SW 1271 (cell line): ENCODE data around the gene ARMS2.

Experiments
- DNase-seq, 2 experiments: peaks; one replicate each; lab custom pipeline; 2025; lab: John Stamatoyannopoulos, UW

Gene ARMS2

DNA sequence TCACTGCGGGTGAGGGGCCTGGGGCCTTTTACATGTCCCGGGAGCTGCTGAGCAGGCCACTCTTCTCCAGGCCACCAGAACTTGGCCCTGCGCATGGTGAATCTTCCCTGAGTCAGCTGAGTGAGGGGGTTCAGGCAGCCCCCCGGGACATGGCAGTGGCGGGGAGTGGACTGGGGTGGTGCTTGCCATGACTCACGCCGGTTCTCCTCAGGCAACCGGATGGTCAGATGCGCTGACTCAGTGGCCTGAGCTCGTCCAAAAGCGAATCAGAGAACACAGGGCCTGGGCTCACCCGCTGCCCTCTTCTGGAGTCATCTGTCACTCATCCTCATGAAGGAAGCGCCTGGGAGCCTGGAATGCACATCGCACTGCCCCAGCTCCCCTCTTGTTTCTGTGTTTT, 40.4 kb downstream of the ARMS2 start:
- DNase-seq: no peak

DNA sequence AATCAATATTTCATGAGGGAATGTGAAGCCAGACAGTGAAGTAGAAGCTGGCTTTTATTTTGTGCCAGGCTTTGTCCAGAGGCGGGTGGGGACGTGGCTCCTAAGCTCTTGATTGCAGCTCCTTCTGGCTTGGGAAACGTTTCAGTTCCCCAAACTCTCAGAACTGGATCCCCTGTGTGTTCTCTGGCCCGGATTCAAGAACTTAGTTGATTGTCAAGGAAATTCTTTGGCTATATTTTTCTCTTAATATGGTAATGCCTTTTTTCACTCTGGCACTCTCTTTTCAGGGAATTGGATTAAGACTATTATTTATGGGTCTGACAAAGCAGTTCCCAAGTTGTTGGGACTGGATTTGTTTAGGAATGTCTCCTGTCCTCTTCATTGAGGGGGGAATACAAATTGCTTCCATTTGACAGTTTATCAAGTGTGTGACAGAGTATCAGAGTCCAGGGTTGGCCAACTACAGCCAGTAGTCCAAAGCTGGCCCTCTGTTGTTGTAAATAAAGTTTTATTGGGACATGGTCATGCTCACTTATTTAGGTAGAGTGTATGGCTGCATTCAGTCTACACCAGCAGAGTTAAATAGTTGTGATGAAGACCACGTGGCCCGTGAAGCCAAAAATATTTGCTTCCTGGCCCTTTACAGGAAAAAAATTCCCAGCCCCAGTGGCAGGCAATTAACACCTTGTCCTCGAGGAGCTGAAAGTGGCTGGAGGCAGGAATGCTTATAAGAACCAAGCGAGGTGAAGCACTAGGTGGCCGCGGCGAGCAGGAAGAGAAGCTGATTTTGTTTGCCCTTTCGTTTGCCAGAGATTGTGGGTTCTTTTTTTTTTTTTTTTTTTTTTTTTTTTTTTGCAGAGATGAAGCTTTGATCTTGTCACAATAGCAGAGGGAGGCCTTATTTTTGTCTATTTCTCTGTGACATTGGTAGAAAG, 41.2 kb downstream of the ARMS2 start:
- no peak for DNase-seq

DNA sequence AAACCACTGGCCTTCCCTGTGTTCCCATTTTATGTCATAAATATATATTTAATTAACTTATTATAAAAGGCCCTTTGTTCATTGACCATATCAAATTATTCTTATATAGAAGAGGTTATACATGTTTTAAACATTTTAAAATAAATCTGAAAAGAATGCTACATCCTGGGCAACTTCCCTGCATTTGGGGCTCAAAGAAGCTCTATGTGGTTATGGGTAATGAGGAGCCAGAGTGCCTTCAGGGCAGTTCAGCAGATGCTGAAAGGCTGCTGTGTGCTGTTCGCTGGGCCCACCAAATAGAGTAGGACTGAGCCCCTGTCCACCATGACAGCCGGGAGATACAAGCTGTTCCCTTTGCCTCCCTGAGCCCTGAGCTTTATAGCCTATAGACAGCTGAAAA, 42.8 kb downstream of the ARMS2 start:
- DNase-seq: no peak

- no peak for DNase-seq
These were observed 44.1 kb downstream of the ARMS2 start for GRCh38 chr10:122498521-122498920.

DNA sequence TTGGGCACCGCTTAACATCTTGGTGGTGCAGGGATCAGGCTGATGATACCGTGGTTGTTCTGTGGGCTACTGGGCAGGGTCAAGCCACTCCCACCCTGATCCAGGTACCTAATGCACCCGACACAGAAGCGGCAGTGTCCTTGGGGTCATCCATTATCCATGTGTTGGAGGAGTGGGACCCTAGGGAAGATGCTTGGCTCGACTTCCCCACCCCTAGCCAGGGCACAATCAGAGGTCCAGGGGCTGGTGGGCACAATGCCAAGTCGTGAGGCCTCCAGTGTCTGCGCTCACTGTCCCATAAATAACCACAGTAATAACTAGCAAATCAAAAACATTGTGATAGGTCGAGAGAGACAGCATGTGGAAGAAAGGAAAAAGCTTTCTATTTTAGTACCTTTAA, 44.6 kb downstream of the ARMS2 start:
- no peak for DNase-seq

DNA sequence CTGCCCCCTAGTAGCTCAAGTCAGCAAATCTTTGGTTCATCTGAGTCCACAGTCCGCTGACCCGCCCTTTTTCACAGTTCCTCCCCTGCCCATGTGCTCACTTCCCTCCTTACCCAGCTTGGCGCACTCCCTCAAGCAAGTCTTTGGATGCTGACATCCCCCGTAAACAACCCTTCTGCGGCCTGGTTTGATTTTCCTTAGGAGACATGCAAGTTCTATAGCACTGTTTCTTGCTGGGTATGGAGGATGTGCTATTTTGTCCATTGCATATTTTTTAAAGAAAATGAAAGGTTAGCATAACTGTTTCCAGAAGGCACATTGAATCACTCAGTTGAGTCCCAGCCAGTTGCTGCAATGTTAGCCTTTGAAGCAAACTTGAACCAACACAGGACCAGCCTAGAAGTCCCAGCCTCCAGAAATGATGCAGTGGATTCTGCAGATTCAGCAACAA, 45.1 kb downstream of the ARMS2 start:
- DNase-seq: no peak

GRCh38 chr10:122500194-122500593, 45.7 kb downstream of the ARMS2 start:
- no peak for DNase-seq

GRCh38 chr10:122500726-122501125, 46.3 kb downstream of the ARMS2 start:
- DNase-seq: no peak

DNA sequence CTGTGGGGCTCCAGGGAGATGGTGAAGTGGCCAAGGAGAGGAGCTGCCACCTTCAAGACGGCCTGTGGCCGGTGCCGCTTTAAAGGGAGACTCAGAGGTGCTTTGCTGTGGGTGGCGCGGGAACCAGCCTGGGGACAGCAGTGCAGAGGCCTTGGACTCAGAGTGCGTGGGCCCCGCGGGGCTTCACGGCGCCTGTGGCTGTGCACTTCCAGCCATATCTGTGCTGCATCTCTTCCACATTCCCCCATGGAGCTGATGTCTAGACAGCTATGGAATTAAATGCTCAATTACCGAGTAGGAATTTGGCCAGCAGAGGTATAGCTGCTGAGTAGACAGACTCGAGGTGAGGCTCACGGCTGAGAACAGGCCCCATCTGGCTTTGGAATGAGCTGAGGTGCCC, 48.6 kb downstream of the ARMS2 start:
- DNase-seq: no peak

DNA sequence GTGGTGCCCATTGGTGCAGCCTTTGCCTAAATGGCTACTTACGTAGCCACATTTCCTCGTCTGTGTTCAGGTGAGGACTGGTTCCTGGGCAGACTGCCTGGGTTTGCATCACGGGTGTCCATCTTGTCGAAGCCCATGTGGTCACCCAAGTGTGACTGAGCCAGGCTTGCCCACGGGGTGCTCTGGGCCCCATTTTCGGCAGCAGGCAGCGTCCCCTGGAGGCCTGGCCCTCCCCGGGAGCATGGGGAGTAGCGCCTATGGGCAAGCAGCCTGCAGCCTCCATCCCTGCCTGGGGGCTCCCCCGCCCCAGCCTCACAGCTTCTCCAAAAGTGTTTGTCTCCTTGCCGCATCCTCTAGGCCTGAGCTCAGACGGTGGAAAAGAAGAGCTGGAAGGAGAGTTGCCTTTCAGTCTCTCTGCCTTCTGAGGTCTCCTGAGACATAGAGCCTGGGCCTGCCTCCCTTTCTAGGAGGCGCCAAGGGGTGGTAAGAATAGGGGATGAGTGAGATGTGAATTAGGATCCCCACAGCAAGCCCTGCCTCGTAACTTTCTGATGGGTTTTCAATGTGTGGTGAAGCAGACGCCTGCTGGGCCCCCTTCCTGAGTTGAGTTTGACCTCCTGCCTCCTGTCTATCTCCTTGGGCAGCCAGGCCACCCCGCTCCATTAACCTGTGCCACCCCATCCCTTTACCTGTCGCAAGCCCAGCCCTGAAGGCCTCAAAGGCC, 49.6 kb downstream of the ARMS2 start:
- no peak for DNase-seq

DNA sequence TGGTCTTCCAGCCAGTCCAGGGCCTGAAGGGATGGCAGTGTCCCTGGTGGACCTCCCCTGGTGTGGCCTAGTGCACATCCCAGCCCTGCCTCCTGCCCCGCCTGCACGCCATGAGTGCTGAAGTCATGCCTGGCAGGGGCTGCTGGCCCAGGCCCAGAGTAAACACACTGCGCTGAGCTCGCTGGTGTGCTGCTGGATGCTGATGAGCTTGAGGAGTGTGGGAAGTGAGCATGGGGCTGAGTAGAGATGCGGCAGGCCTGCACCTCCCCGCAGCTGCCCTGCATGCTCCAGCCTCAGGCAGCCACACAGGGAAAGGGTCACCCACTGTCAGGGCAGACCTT, 50.1 kb downstream of the ARMS2 start:
- no peak for DNase-seq

DNA sequence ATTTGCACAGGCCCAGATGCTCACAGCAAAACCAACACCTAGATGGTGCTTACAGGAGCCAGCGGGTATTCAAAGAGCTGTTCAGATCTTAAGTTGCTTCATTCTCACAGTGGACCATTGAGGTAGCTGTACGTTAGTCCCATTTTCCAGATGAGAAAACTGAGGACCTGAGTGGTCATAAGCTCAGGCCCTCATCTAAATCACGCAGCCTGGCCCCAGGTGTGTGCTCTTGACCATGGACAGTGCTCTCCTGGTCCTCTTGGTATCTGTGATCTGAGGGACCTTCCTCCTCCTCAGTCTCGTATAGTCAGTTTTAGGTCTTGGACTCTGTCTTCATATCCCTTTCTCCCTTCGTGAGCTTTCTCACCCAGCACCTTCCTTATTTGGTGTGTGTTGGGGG, 50.6 kb downstream of the ARMS2 start:
- no peak for DNase-seq

DNA sequence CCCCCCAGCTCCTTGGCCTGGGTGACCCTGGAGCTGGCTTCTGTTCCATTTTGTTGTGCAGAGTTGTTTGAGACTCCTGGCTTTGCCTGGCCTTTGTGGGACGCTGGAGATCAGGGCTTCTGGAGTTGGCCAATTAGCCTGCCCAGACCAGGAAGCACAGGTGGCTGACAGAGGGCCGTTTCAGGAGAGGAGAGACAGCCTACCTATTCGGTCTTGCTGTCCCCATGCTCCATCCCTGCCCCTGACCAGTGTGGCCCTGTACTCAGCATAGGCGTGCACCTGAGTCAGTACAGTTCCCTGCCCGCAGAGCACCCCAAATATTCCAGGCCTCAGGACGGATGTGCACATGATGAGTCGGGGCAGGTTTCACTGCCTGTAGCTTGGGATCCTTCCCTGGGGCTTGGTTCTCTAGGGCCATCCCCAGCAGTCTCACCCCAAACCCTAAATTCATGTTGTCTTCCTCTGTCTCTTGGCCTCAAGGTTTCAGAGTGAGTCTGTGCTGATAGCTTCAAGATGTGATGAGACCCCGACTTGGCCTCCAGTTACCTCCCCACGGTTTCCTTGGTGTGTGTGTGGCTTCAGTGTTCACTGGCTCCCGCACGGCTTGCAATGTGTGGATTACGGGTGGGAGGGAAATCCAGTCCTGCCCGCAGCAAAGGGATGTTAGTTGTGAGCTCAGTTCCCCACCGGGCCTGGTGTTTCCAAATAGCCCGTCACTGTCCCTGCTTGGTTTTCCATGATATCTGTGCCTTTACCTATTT, 51.6 kb downstream of the ARMS2 start:
- DNase-seq: no peak
